ENCODE data around the gene LEKR1.
A peak's percentile ranks its signal among the peaks of the same experiment; 100 is the strongest.
"Not testable (repeated sequence)": the region's sequence is repeated elsewhere in the genome, so short reads cannot be mapped to it uniquely, and the experiment has no call there.

Gene LEKR1

DNA sequence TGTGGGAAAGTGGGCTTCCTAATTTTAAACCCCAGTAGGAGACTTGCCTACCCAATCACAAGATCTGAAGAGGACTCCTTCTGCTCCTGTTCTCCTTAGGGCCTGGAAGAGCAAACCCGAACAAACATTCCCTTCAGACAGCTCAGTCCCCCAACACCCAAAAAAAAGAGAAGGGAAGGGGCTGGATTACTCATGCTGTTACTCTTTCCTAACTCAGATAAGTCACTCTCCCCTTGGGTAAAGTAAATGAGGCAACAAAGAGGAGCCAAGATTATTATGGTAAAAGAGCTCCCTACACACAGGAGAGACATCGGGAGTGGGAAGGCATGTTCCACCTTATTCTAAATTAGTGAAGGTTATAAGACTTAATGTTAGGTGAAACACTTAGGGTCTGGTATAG is 18.1 kb upstream of the LEKR1 start:
- DNase-seq, result no peak

- no peak for DNase-seq
These were observed 14.9 kb upstream of the LEKR1 start for GRCh38 chr3:156811089-156811862.

- DNase-seq, result no peak
These were observed 13.4 kb upstream of the LEKR1 start for GRCh38 chr3:156812521-156813335.

DNA sequence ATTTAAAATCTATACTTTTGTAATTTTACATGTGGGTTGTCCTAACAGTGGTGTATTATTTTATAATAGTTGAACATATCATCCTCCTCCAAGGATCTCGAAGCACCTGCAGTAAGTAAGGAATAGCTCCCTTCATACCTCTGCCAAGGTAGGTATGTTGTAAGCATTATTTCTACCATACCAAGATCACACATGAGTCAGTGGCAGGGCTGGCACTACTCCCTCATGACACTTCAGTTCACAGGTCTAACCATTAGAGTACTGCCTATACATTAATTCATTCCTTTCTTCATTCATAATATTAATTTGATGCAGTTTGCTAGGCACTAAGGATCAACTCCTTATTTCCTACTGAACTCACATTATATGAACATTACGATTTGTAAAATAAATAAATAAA is 11.9 kb upstream of the LEKR1 start:
- no peak for DNase-seq

DNA sequence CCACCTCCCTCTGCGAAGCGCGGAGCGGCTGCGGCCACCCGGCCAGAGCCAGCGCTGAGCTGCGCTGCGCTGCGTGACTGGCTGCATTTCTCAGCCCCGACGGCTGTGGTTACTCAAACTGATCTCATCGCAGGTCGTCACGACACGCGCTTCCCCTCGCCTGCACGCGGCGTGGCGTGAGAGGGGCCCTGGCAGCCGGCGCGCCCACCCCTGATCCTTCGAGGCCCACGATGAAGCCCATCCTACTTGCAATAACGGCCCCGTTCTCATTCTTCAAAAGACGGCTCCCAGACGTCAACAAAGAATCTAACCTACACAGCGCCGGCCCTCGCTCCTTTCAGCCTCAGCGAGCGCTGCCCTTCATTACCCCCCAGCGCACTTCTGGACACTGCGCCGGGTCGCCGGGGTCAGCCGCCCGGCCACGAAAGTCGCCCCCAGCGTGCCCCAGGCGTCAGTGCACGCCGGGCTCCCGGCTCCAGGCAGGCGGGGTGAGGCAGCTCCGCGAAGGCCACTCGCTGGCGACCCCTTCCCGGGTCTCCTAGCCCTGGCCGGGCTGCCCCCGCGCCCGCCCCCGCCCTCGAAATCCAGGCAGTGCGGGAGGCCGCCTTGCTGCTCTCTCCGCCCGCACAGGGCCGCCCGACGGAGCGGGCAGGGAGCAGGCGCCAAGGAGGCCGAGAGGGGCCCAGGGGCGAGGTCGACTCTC is 9.9 kb upstream of the LEKR1 start:
- peak; percentile 38 for DNase-seq

- DNase-seq, result peak; percentile 87
These were observed 9.1 kb upstream of the LEKR1 start for GRCh38 chr3:156816794-156817645.

GRCh38 chr3:156817646-156818272 is 8.4 kb upstream of the LEKR1 start:
- no peak for DNase-seq

GRCh38 chr3:156818273-156818651 is 7.9 kb upstream of the LEKR1 start:
- DNase-seq, result no peak

DNA sequence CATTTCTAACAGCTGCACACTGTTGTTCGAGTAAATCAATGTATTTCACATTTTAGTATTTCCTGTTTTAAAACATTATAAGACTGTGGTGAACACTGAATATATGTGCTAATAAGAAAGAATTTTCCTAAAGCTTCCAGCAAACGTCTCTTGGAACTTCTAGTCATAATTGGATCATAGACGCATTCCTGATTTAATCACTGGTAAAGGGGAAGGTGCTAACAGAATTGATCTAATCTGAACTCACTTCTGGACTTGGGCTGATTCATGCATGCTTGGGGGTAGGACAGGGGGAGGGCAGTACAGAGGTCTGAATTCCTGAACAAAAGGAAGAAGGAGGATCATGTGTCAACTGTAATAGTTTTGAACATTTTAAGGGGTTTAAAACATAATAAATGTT is 7.3 kb upstream of the LEKR1 start:
- DNase-seq, result no peak

GRCh38 chr3:156819842-156820691 is 6.1 kb upstream of the LEKR1 start:
- DNase-seq, result no peak

DNA sequence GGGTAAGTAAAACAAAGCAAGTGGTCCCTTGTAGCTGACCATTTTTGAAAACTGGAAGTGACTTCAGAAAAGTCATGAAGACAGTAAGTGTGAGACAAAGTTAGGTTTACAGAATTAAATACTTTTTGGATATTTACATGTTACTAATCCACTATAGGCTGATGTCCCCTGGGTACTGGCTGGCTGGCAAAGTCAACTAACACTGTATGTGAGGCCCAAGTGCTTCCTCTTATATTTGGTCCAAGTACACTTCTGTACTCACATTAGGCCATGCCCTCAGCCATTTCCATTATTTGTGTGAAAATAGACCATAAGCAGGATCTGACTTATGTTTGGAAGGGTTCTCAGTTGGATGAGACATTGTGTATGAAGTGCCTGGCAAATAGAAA is 5.5 kb upstream of the LEKR1 start:
- no peak for DNase-seq

DNA sequence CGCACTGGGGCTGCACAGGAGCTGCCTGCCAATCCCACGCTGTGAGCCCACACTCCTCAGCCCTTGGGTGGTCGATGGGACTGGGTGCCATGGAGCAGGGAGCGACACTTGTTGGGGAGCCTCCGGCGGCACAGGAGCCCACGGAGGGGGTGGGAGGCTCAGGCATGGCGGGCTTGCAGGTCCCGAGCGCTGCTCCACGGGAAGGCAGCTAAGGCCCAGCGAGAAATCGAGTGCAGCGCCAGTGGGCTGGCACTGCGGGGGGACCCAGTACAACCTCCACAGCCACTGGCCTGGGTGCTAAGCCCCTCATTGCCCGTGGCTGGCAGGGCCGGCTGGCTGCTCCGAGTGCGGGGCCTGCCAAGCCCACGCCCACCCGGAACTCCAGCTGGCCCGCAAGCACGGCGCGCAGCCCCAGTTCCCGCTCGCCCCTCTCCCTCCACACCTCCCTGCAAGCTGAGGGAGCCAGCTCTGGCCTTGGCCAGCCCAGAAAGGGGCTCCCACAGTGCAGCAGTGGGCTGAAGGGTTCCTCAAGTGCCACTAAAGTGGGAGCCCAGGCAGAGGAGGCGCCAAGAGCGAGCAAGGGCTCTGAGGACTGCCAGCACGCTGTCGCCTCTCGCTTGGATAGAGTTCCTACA is 3.4 kb upstream of the LEKR1 start:
- DNase-seq, result not testable (repeated sequence)

DNA sequence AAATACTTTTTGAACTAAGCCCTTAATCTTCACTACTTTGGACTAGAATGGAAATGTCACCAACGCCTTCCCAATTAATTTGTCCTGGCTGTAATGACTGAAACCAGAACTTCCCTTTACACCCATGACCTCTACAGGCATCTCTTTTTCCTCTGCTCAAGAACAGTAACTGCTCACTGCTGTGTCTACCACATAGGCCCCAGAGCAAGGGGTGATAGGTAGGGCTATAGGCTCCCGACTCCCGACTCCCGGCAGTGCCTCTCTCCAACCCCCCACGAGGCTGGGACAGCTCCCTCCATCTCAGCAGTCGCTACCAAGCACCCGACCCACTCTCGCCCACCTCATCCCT is 384 bp upstream of the LEKR1 start:
- no peak for DNase-seq

DNA sequence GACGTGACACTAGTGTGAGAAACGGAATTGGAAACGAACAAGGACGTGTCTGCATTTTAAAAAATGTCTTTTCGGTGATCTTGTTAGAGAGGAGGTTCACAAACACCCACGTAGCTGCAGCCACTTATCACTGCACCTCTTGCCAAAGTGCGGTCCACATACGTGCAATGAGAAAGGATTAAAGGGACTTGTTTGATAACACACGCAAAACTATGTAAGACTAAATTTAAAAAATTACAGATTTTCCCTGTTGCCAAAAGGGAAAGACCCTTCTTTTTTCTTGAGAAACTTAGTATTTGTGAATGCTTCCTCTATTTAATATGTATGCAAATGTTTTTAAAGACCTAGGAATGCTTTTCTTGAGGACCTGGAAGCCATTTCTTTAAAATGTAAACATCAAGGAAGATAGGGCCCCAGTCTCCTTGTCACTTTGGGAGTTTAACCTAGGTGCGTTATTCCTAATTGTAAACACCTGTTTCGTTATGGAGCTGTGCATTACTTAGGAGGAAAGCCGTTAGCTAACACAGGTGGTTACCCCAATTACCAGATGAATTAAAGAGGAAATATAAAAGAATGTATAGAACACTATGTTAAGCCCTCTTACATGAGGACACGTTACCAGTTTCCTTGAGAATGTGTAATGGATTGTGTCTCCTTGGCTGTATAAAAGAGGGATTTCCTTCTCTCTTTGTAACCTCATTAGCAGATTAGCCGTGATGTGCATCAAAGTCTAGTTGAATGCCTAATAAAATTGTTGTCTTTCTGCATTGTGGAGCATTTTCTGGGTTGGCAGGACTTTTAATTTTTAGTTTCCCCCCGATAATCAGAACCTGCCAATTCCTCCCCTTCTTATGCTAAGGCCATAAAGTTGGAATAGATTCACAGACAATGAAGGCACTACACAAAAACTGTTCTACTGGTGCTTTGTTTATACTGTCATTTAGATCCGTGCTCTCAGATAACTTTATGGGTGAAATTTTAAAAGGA is 1.0 kb downstream of the LEKR1 start:
- DNase-seq, result no peak

- DNase-seq, result no peak
These were observed 4.9 kb downstream of the LEKR1 start for GRCh38 chr3:156831006-156831405.

DNA sequence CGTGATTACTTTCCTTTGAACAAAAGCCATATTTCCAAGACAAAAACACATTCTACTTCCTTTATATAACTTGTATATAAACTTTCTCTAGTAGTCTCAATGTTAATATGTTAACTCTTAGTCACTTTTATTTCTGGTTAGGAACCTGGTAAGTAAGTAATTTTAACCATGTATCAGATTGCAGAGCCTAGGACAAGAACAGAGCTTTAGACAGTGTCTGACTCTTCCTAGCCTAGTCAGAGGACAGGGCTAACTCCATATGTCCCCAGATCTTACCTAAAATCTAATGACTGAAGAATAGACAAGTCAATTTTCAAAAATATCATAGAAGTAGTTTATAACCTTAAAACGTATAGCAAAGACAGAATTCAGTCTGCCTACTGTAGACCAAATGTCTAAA is 8.3 kb downstream of the LEKR1 start:
- no peak for DNase-seq

- DNase-seq, result no peak
These were observed 8.9 kb downstream of the LEKR1 start for GRCh38 chr3:156834962-156835535.

GRCh38 chr3:156836701-156837100 is 10.5 kb downstream of the LEKR1 start:
- DNase-seq, result no peak

DNA sequence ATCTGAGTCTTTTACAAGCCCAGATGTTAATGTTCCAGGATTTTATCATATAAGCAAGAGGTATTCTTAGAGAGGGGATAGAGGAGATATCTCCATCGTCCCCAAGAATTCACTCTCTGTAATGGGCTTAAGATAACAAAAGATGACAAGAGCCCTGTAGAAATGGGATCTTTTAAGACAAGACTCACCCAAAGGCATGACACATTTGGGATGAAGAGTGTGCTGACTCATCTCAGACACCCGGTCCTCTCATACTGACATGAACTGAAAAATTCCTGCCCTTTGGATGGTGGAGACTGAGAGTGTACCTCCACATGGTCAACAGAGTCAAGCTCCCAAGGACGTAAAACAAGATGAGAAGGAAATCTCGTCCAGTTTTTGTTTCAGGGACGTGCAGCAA is 11.0 kb downstream of the LEKR1 start:
- DNase-seq, result no peak
